Measurements from ENCODE around the gene COL20A1.

The COL20A1 gene

GRCh38 chr20:63384336-63384735 is 91.3 kb downstream of the COL20A1 start:
- FAIRE-seq = no peak
- no peak for DNase-seq (ENCODE audit: insufficient read length, low spot score)
